PFSK-1 (cell line): Measurements from ENCODE around the gene GRAMD1A.

ENCODE experiments used
- REST ChIP-seq, 2 experiments: IDR thresholded peaks; 2 replicates each; pipeline versions ENCODE4 v1.6.1 to v1.8.0; 2011 to 2012; ENCODE audit warnings: low read depth in 2 of 2, low read length in 2 of 2, control low read depth in 1 of 2, inconsistent platforms in 1 of 2, mild to moderate bottlenecking in 1 of 2, moderate library complexity in 1 of 2; ENCODE audit not compliant: insufficient read depth in 1 of 2
- SIN3A ChIP-seq: IDR thresholded peaks from 2 replicates; pipeline ENCODE4 v1.6.1; 2012; ENCODE audit warnings: mild to moderate bottlenecking, low read length, moderate library complexity, borderline replicate concordance; ENCODE audit not compliant: insufficient read depth
- TAF1 ChIP-seq: IDR thresholded peaks from 2 replicates; pipeline ENCODE4 v1.6.1; 2012; ENCODE audit warnings: low read length, control low read depth, borderline replicate concordance; ENCODE audit not compliant: insufficient read depth

GRCh38 chr19:34960940-34961679, 39.0 kb upstream of the GRAMD1A start:
- no peak for TF ChIP-seq REST (IDR thresholded peaks at IDR 0.05; ENCODE audit: insufficient read depth in 1 of 2, low read depth in 2 of 2, low read length in 2 of 2)
- TF ChIP-seq SIN3A, result no peak
- no peak for TF ChIP-seq TAF1
